Measurements from ENCODE around the gene GGCX. TPM values are rescaled to one million over a fixed set of nuclear protein-coding genes. Genes with fewer than 3 reads are reported as not detected.

GGCX gene
- total and polyA plus RNA-seq, 7 donors = 19.0 to 35.6 (median 22.3) TPM

DNA sequence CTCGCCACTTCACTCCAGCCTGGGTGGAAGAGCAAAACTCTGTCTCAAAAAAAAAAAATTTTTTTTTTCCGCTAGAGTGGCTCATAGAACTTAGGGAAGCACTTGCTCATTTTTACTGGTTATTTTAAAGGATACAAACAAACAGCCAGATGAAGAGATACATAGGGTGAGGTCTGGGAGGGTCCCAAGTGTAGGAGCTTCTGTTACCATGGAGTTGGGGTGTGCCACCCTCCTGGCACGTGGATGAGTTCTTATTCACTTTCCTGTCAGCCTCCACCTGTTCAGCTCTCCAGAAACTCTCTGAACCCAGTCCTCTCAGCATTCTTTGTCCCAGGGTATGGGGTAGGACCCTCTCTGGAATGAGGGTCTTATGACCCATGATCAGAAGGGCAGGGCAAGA, 27.2 kb downstream of the GGCX start:
- DNase-seq (no peak), ATAC-seq (no peak)
- TF ChIP-seq, protein P1, sequence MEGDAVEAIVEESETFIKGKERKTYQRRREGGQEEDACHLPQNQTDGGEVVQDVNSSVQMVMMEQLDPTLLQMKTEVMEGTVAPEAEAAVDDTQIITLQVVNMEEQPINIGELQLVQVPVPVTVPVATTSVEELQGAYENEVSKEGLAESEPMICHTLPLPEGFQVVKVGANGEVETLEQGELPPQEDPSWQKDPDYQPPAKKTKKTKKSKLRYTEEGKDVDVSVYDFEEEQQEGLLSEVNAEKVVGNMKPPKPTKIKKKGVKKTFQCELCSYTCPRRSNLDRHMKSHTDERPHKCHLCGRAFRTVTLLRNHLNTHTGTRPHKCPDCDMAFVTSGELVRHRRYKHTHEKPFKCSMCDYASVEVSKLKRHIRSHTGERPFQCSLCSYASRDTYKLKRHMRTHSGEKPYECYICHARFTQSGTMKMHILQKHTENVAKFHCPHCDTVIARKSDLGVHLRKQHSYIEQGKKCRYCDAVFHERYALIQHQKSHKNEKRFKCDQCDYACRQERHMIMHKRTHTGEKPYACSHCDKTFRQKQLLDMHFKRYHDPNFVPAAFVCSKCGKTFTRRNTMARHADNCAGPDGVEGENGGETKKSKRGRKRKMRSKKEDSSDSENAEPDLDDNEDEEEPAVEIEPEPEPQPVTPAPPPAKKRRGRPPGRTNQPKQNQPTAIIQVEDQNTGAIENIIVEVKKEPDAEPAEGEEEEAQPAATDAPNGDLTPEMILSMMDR (IDR thresholded peaks at IDR 0.05) = no peak
- Histone ChIP-seq H3K27ac (no peak overlapping the region), H3K4me3 (no peak overlapping the region), H3K36me3 (ENCODE audit: insufficient read depth in 1 of 2, low read depth in 1 of 2) (no peaks in the 10 kb centered on the region), H3K9me3 (no peaks in the 10 kb centered on the region), H3K4me1 (peaks cover 12% of the 10 kb centered on the region), H3K27me3 (ENCODE audit: insufficient read depth in 3 of 3, low read length in 2 of 3) (no peaks in the 10 kb centered on the region)
- intact Hi-C loops (cut with DNase I) = no loop called here
- WGBS, 3 donors = 81 to 83% (median 82%) methylated on average over 3 of the region's 3 CpGs

- Histone ChIP-seq H3K4me3 (no peak overlapping the region), H3K9me3 (no peaks in the 10 kb centered on the region), H3K36me3 (ENCODE audit: insufficient read depth in 1 of 2, low read depth in 1 of 2) (no peaks in the 10 kb centered on the region), H3K4me1 (peaks cover 3% of the 10 kb centered on the region), H3K27ac (no peak overlapping the region), H3K27me3 (ENCODE audit: insufficient read depth in 3 of 3, low read length in 2 of 3) (no peaks in the 10 kb centered on the region)
- ATAC-seq = no peak
- DNase-seq = no peak
- 76 to 98% (median 77%) methylated on average over 2 of the region's 2 CpGs for WGBS, 3 donors
- intact Hi-C loops (cut with DNase I) = no loop called here
- TF ChIP-seq, protein P1 (IDR thresholded peaks at IDR 0.05) = no peak
Measured at GRCh38 chr2:85531589-85531988, 29.7 kb downstream of the GGCX start.

- ATAC-seq (no peak), DNase-seq (no peak)
- WGBS, 3 donors = 91 to 100% (median 97%) methylated on average over 1 of the region's 1 CpG
- H3K27me3 ChIP-seq (ENCODE audit: insufficient read depth in 3 of 3, low read length in 2 of 3) = no peaks in the 10 kb centered on the region
- H3K4me1 ChIP-seq = no peaks in the 10 kb centered on the region
- intact Hi-C loops (cut with DNase I) = no loop called here
- H3K9me3 ChIP-seq = no peaks in the 10 kb centered on the region
- H3K4me3 ChIP-seq = no peak overlapping the region
- H3K36me3 ChIP-seq (ENCODE audit: insufficient read depth in 1 of 2, low read depth in 1 of 2) = no peaks in the 10 kb centered on the region
- TF ChIP-seq, protein P1 (IDR thresholded peaks at IDR 0.05) = no peak
- no peak overlapping the region for H3K27ac ChIP-seq
Measured at GRCh38 chr2:85529809-85530208, 31.5 kb downstream of the GGCX start.

GRCh38 chr2:85528355-85528754, 32.9 kb downstream of the GGCX start:
- Histone ChIP-seq H3K4me1 (no peaks in the 10 kb centered on the region), H3K27me3 (ENCODE audit: insufficient read depth in 3 of 3, low read length in 2 of 3) (no peaks in the 10 kb centered on the region), H3K36me3 (ENCODE audit: insufficient read depth in 1 of 2, low read depth in 1 of 2) (no peaks in the 10 kb centered on the region), H3K4me3 (no peak overlapping the region), H3K9me3 (no peaks in the 10 kb centered on the region), H3K27ac (no peak overlapping the region)
- TF ChIP-seq, protein P1 (IDR thresholded peaks at IDR 0.05) = no peak
- DNase-seq (no peak), ATAC-seq (no peak)
- intact Hi-C loops (cut with DNase I) = no loop called here
- 85 to 92% (median 85%) methylated on average over 2 of the region's 2 CpGs for WGBS, 3 donors

DNA sequence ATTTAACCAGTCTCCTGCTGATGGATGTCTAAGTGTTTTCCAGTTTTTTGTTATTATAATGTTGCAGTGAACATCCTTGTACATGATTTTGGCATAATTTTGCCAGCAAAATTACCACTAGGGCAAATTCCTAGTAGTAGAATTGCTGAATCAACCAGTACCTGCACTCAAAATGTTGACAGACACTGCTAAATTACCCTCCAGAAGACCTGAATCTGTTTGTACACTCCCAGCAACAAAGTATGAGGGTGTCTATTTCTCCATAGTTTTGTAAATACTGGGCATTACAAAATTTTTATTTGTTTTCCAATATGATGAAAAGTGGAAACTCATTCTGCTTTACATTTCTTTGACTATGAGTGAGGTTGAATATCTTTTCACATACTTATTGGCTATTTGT, 33.5 kb downstream of the GGCX start:
- Histone ChIP-seq H3K4me3 (no peak overlapping the region), H3K4me1 (no peaks in the 10 kb centered on the region), H3K27me3 (ENCODE audit: insufficient read depth in 3 of 3, low read length in 2 of 3) (no peaks in the 10 kb centered on the region), H3K9me3 (no peaks in the 10 kb centered on the region), H3K36me3 (ENCODE audit: insufficient read depth in 1 of 2, low read depth in 1 of 2) (no peaks in the 10 kb centered on the region), H3K27ac (no peak overlapping the region)
- no peak for ATAC-seq
- intact Hi-C loops (cut with DNase I) = no loop called here
- no peak for DNase-seq
- TF ChIP-seq, protein P1 (IDR thresholded peaks at IDR 0.05) = no peak
